Activated naive CD4-positive, alpha-beta T cell treated with anti-CD3 and anti-CD28 coated beads, Interleukin-2, amount 50 U/mL, for 24 hours (primary cell): ENCODE results near the gene RNASE9.
"Not testable (repeated sequence)": the region's sequence is repeated elsewhere in the genome, so short reads cannot be mapped to it uniquely, and the experiment has no call there.

ENCODE experiments used
- H3K27ac Mint-ChIP-seq: one replicate; pipeline ENCODE4 v1.8.0; 2021; ENCODE audit warnings: mild to moderate bottlenecking, mixed read lengths
- H3K27me3 Mint-ChIP-seq: one replicate; pipeline ENCODE4 v1.8.0; 2021; ENCODE audit warnings: mixed read lengths
- H3K36me3 Mint-ChIP-seq: one replicate; pipeline ENCODE4 v1.8.0; 2021; ENCODE audit warnings: mixed read lengths
- H3K4me1 Mint-ChIP-seq: one replicate; pipeline ENCODE4 v1.8.0; 2021; ENCODE audit warnings: mixed read lengths
- H3K4me3 Mint-ChIP-seq: one replicate; pipeline ENCODE4 v1.8.0; 2021; ENCODE audit warnings: mild to moderate bottlenecking, mixed read lengths
- H3K9me3 Mint-ChIP-seq: one replicate; pipeline ENCODE4 v1.8.0; 2021; ENCODE audit warnings: mixed read lengths

The RNASE9 gene

DNA sequence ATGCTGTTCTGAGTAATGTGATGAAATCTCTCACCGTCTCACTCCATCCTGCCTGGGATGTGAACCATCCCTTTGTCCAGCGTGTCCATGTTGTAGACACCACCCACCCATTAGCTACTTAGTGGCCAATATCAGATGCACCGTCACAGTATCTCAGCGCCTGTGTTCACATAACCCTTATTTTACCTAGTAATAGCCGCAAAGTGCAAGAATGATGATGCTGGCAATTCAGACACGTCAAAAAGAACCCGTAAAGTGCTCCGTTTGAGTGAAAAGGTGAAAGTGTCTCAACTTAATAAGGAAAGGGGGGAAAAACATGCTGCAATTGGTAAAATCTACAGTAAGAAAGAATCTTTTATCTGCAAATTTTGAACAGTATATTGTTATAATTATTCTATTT lies 52.5 kb downstream of the RNASE9 start:
- H3K4me3 Mint-ChIP-seq, result no peak overlapping the region
- no peaks in the 10 kb centered on the region for H3K27me3 Mint-ChIP-seq
- H3K4me1 Mint-ChIP-seq, result peaks cover 7% of the 10 kb centered on the region
- no peaks in the 10 kb centered on the region for H3K9me3 Mint-ChIP-seq
- H3K27ac Mint-ChIP-seq, result no peak overlapping the region
- no peaks in the 10 kb centered on the region for H3K36me3 Mint-ChIP-seq

DNA sequence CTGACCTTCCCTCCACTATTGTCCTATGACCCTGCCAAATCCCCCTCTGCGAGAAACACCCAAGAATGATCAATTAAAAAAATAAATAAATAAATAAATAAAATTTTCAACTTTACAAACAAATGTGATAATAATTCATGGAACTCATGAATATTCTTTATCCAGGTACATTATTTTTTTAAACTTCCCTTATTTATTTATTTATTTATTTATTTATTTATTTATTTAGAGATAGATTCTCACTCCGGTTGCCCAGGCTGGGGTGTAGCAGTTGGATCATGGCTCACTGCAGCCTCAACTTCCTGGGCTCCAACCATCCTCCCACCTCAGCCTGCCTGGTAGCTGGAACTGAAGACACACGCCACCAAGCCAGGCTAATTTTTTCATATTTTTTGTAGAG lies 53.3 kb downstream of the RNASE9 start:
- not testable (repeated sequence) for H3K36me3 Mint-ChIP-seq, H3K4me1 Mint-ChIP-seq, H3K27me3 Mint-ChIP-seq, H3K9me3 Mint-ChIP-seq, H3K4me3 Mint-ChIP-seq, H3K27ac Mint-ChIP-seq

DNA sequence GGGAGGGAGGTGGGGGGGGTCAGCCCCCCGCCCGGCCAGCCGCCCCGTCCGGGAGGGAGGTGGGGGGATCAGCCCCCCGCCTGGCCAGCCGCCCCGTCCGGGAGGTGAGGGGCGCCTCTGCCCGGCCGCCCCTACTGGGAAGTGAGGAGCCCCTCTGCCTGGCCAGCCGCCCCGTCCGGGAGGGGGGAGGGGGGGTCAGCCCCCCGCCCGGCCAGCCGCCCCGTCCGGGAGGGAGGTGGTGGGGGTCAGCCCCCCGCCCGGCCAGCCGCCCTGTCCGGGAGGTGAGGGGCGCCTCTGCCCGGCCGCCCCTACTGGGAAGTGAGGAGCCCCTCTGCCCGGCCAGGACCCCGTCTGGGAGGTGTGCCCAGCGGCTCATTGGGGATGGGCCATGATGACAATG lies 54.1 kb downstream of the RNASE9 start:
- H3K36me3 Mint-ChIP-seq, H3K4me3 Mint-ChIP-seq, H3K27ac Mint-ChIP-seq, H3K9me3 Mint-ChIP-seq, H3K27me3 Mint-ChIP-seq, H3K4me1 Mint-ChIP-seq: not testable (repeated sequence)

DNA sequence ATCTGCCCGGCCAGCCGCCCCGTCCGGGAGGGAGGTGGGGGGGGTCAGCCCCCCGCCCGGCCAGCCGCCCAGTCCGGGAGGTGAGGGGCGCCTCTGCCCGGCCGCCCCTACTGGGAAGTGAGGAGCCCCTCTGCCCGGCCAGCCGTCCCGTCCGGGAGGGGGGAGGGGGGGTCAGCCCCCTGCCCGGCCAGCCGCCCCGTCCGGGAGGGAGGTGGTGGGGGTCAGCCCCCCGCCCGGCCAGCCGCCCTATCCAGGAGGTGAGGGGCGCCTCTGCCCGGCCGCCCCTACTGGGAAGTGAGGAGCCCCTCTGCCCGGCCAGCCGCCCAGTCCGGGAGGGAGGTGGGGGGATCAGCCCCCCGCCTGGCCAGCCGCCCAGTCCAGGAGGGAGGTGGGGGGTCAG lies 54.6 kb downstream of the RNASE9 start:
- not testable (repeated sequence) for H3K4me3 Mint-ChIP-seq, H3K27ac Mint-ChIP-seq, H3K36me3 Mint-ChIP-seq, H3K9me3 Mint-ChIP-seq, H3K27me3 Mint-ChIP-seq, H3K4me1 Mint-ChIP-seq
